Skeletal muscle cell (primary cell): ENCODE data around the gene GTF2IRD1.
"Not testable (repeated sequence)": the region's sequence is repeated elsewhere in the genome, so short reads cannot be mapped to it uniquely, and the experiment has no call there.

Experiments used
- DNase-seq: peaks from one replicate; pipeline ENCODE4 v3.0.0-alpha.2; 2010; ENCODE audit warnings: low read depth
- H3K4me3 ChIP-seq: 2 replicates; pipeline ENCODE4 v1.5.1; 2011; ENCODE audit warnings: low read depth, mild to moderate bottlenecking, control low read depth, low read length, moderate library complexity

Gene GTF2IRD1

DNA sequence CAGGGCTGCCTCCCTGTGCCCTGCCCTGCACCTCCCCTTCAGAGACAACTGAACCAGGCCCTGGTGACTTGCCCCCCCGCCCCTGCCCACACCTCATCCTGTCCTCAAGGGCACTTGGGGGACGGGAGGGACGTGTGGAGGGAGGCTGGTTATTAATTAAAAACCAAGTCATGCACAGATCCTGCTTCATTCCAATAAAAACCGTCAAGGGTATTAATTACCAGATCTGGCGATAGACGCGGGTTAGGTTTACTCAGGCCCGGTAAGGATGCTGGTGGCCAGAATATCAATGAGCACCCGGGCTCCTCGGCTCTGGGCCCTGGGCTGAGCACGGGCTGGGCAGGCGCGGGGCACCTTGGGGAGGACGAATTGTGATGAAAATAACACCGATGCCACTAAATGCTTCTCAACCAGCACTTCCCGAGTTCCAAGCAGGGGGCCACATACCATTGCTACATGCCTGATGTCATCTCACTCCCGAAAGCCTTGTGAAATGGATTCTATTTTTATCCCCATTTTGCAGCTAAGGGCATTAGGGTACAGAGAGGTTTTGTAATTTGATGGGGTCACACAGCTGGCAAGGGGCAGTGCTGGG is 24.5 kb upstream of the GTF2IRD1 start:
- H3K4me3 ChIP-seq = no peak overlapping the region
- peak; percentile 67 for DNase-seq

DNA sequence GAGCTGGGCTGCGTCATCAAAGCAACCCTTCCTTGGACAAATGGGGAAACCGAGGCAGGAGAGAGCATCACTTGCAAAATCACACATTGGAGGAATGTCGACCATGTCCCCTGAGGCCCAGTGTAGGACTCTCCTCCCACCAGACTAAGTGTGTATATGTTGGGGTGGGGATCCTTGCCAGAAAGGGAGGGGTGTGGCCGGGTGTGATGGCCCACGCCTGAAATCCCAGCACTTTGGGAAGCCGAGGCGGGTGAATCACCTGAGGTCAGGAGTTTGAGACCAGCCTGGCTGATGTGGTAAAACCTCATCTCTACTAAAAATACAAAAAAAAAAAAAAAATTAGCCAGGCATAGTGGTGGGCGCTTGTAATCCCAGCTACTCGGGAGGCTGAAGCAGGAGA is 23.3 kb upstream of the GTF2IRD1 start:
- H3K4me3 ChIP-seq, DNase-seq: not testable (repeated sequence)

DNA sequence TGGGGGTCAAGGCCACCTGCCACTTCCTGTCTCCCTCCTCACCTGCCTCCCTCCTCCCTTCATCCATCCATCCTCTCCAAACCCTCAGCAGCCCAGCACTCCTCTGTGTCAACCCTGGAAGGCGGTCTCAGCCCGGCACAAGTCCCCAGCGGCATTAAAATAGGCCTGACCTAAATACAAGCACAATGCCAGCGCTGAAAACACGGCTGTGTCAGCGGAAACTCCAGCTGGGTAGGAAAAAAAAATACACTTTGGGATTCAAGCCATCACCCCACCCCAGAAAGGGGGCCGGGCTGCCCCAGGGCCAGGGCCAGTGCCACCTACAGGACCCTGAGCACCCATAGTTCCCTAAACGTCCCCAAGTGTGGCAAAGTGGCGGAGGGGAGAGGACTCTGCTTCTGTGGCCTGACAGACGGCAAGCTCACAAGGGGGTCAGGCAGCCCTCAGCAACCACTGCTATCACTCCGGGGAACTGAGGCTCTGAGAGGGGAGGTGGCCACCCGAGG is 22.7 kb upstream of the GTF2IRD1 start:
- no peak overlapping the region for H3K4me3 ChIP-seq
- DNase-seq = no peak

DNA sequence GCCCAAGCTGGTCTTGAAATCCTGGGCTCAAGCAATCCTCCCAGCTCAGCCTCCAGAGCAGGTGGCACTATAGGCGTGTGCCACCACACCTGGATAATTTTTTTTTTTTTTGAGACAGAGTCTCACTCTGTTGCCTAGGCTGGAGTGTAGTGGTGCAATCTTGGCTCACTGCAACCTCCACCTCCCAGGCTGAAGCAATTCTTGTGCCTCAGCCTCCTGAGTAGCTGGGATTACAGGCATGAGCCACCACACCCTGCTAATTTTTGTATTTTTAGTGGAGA is 16.5 kb upstream of the GTF2IRD1 start:
- not testable (repeated sequence) for DNase-seq

DNA sequence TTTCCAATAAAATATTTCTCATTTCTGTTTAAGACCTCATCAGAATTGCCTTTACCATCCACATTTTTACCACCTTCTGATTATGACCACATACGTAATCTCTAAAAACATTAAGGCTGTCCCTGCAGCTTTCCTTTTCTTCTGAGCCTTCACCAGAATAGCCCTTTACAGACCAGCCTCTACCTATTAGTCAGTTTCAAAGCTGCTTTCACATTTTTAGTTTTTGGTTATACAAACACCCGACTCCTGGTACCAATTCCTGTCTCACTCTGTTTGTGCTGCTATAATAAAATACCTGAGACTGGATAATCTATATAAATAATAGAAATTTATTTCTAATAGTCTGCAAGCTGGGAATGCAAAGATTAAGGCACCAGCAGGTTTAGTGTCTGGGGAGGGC is 15.4 kb upstream of the GTF2IRD1 start:
- no peak for DNase-seq
- H3K4me3 ChIP-seq = no peak overlapping the region

More for the DNA sequence above, 16.5 kb upstream of the GTF2IRD1 start:
- H3K4me3 ChIP-seq = not testable (repeated sequence)

DNA sequence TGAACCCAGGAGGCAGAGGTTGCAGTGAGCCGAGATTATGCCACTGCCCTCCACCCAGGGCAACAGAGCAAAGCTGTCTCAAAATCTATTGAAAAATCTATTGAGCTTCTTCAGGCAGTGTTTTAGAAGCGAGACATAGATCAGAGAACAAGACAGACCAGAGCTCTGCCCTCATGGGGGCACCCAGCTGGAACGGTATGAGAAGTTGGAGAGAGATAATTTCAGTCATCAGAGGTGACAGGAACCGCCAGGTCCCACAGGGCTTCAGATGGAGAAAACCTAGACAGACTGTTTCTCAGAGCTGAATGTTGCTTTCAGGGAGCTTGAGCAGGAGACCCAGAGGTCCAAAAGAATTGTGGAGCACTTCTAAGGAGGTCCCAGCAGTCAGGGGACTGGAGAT is 14.2 kb upstream of the GTF2IRD1 start:
- no peak overlapping the region for H3K4me3 ChIP-seq
- no peak for DNase-seq

DNA sequence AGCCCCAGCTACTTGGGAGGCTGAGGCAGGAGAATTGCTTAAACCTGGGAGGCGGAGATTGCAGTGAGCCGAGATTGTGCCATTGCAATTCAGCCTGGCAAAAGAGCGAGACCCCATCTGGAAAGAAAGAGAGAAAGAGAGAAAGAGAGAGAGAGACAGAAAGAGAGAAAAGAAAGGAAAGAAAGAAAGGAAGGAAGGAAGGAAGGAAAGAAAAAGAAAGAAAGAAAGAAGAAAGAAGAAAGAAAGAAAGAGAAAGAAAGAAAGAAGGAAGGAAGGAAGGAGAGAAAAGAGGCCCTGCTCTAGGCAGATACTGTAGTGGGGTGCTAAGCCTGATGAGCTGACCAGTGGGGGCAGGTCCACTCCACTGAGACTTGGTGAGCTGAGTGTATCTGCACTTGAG is 13.6 kb upstream of the GTF2IRD1 start:
- H3K4me3 ChIP-seq, DNase-seq: not testable (repeated sequence)

DNA sequence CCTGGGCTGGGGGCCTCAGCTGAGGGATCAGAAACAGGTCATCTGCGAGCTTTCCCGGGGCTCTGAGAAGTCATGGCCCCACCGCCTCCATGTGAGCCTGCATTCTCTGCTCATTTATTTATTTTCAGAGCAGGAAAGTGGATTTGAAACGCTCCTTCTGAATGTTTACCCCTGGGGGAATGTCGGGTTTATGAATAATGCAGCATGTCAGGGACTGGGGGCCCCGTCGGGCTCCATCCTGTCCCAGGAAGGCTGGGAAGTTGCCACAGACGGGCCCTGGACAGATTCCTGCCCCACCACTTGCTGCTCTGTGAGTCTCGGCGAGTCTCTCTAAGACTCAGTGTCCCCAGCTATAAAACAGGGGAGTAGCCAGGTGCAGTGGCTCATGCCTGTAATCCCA is 11.9 kb upstream of the GTF2IRD1 start:
- DNase-seq = no peak
- no peak overlapping the region for H3K4me3 ChIP-seq

DNA sequence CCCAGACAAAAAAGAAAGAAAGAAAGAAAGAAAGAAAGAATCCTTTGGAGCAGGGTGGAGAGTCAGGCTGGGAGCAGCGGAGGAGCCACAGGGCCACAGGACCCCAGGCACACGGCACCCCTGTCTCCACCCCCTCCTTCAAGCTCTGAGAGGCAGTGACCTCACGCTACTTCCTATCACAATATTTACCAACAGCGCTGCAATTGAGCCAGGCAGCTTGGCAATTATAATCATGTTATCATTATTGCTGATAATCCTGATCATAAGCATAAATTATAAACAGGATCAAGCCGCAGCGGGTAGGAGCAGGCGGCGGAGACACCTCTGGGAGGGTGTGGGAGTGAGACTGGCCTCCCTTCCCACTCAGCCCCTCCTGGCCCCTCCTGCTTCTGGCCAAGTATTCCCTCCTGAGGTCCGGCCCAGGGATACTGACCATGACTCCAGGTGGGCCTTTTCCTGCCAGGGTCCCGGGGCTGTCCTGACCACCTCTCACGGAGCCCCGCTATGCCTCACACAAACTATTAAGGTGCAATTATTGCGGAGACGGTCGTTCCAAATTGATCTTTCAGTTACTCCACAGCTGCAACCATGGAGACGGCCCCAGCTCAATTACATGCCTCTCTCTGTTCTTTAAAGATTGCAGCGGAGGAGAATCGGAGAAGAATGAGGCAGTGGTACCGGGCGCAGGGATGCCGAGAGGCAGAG is 10.0 kb upstream of the GTF2IRD1 start:
- DNase-seq = no peak
- H3K4me3 ChIP-seq = no peak overlapping the region

DNA sequence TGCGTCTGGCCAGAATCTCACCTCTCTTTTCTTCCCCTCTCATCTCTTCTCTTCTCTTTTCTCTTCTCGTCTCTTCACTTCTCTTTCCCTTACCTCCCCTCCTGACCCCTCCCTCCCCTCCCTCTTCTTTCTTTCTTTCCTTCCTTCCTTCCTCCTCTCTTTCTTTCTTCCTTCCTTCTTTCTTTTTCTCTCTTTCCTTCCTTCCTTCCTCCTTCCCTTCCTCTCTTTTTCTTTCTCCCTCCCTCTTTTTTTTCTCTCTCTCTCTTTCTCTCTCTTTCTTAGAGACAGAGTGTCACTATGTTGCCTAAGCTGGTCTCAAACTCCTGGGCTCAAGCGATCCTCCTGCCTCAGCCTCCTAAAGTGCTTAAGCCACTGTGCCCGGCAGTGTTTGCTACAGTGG is 4.6 kb upstream of the GTF2IRD1 start:
- no peak for DNase-seq
- no peak overlapping the region for H3K4me3 ChIP-seq

DNA sequence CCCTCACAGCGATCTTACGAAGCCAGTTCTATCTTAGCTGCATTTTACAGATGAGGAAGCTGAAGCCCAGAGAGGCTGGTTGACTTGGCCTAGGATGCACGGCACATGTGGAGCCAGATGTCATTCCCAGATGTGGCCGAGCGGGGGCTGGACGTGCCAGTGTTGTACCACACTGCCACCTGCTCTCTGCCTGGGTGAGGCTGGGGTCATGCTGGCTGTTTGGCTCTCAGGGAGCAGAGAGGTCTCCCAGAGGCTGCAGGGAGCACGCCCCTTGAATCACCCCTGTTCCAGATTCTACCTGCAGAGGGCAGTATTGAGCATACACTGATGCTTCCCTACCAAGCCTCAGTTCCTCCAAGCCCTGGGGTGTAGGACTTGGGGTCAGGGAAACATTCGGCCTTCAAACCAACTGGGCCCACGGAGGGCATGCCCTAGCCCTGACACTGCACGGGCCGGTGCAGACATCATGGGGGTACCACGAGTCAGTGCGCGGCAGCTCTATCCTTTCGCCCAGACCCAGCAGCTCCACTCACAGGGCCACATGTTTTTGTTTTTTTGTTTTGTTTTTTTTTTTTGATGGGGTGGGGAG is 3.8 kb upstream of the GTF2IRD1 start:
- H3K4me3 ChIP-seq = no peak overlapping the region
- DNase-seq = no peak

DNA sequence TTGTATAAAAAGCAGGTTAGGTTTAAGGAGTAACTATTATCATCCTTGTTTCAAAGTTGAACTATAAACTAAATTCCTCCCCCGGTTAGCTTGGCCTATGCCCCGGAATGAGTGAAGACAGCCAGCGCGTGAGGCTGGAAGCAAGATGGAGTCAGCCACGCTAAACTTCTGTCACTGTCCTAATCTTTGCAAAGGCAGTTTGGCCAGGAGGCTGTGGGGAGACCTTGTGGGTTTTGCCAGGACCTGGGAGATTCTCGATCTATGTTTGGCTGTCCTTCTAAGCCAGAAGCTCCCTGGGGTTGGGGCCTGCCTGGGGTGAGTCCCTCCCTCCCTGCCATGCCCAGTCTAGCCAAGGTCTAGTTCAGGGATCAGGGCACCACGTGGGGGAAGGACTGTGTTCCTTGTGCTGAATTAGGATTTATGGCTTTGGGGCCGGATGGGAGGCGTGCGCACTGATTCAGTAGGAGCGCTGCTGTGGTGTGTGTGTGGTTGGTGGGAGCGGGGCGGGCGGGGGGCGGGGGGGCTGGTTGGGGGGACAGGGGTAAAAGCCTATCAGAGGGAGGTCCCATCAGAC is 871 bp upstream of the GTF2IRD1 start:
- peak overlapping the region; percentile 71 for H3K4me3 ChIP-seq
- peak; percentile 43 for DNase-seq

DNA sequence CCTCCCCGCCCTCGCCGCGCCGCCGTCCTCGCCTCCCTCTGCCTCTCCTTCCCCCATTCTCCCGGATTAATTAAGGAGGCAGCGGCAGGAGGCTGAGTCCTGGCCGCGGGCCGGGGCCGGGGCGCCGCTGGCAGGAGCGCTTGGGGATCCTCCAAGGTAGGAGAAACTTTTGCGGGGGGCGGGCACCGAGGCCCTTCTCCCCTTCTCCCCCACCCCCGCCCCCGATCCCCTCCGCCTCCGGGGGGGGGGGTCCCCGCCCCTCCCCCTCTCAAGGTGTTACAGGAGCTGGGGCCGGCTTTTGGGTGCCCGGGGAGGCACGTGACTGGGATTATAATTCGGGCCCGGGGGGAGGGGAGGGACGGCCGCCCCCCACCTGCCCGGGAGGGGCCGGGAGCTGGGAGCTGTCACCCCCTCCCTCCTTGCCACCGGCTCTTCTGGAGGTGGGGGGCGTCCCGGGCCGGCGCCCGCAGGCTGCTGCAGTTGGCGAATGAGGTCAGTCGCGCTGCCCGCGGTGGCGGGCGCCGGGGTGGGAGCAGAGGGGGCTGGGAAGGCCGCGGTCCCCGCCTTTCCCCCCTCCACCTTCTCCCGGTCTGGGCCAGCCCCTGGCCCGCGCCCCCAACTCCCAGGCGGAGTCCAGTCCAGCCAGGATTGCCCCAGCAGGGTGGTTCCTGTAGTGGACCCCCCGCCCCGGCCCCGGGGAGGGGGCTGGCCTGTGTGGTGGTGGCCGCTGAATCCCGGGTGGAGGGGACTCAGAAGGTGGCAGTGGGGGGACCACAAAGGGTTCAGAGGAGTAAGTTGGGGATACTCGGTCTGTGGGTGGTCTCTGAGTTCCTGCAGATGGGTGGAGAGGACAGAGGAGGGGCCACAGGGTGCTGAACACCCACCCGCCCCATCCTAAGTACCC is 567 bp downstream of the GTF2IRD1 start:
- peak overlapping the region; percentile 71 for H3K4me3 ChIP-seq
- no peak for DNase-seq

DNA sequence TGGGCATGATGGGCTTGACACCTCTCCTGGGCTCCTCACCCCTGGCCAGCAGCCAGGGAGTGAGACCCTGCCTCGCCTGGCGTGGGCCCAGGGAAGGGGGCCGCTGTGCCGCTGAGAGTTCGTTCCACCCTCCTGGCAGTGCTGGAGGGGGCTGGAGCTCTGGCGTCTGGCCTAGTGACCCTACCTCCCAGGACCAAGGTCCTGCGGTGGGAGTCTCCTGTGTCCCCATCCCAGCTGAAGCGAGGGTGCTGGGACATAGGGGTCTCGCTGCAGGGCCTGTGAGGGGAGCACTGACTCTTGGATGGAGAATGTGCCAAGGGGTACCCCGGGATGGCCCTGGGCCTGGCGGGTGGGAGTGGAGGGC is 1.2 kb downstream of the GTF2IRD1 start:
- H3K4me3 ChIP-seq = peak overlapping the region; percentile 71
- DNase-seq = no peak

DNA sequence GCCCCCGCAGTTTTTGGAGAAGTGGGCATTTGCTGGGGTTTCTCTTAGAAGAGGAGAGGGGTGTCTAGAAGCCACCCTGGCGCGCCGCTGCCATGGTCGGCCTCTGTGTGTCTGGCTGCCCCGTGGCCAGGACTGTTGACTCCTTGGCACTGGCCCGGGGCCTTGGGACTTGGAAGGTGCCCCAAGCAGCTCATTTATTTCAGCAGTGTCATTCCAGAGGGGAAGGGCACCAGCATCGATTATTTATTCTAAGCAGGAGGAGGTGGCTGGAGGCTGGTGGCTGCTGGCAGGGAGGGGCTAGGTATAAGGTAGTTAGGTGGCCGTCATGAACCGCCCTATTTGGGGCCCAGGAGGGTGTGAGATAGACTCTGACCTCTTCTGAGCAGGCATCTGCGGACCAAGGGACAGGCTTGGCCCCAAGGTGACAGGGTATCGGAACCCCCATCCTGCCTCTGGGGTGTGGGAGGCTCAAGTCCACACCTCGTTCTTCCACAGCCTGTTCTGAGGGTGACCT is 1.6 kb downstream of the GTF2IRD1 start:
- no peak for DNase-seq
- H3K4me3 ChIP-seq = peak overlapping the region; percentile 71

DNA sequence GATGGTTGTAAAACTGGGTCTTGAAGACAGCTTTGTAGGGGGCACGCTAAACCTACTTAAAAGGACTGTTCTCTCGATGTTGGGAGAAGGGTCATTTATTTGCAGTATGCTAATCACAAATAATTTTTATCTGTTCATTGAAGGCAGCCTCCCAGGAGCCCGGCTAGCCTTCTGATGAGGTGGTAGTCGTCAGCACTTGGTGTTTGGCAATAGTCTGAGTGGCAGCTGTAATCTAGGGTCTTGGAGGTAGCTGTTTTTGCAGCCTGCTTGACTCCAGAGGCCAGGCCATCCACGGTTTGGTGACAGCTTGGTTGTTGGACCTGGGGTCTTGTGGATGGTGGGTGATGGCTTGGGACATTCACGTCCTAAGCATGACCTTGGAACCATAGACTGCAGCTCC is 2.2 kb downstream of the GTF2IRD1 start:
- peak overlapping the region; percentile 71 for H3K4me3 ChIP-seq
- no peak for DNase-seq

DNA sequence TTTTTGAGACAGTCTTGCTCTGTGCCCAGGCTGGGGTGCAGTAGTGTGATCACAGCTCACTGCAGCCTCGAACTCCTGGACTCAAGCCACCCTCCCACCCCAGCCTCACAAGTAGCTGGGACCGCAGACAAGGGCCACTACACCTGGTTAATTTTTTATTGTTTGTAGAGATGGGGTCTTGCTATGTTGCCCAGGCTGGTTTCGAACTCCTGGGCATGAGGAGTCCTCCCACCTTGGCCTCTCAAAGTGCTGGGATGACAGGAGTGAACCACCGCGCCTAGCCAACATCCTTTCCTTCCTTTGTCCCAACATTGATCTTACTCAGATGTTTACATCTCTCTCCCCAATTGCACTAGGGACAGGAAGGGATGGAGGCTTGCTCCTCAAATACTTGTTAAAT is 3.3 kb downstream of the GTF2IRD1 start:
- H3K4me3 ChIP-seq = no peak overlapping the region
- DNase-seq = no peak

DNA sequence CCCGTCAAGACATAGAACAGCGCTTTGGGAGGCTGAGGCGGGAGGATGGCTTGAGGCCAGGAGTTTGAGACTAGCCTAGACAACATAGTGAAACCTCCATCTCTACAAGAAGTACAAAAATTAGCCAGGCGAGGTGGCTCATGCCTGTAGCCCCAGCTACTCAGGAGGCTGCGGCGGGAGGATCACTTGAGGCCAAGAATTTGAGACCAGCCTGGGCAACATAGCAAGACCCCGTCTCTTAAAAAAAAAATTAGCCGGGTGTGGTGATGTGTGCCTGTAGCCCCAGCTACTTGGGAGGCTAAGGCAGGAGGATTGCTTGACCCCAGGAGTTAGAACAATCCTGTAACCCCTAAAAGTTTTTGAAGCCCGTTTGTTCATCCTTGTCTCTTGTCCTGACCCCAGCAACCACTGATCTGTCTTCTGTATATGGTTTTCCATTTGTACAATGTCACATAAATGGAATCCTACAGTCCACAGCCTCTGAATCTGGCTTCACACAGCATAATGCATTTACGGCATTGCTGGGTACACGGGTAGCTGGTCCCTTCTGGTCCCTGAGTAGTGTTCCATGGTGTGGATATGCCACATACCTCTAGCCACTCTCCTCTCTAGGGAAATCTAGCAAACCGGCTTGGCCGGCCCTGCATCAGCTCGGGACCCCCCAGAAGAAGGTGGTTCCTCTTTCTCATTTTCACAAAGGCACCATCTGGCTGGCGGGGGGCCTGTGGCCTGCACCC is 8.4 kb downstream of the GTF2IRD1 start:
- no peak overlapping the region for H3K4me3 ChIP-seq
- no peak for DNase-seq

DNA sequence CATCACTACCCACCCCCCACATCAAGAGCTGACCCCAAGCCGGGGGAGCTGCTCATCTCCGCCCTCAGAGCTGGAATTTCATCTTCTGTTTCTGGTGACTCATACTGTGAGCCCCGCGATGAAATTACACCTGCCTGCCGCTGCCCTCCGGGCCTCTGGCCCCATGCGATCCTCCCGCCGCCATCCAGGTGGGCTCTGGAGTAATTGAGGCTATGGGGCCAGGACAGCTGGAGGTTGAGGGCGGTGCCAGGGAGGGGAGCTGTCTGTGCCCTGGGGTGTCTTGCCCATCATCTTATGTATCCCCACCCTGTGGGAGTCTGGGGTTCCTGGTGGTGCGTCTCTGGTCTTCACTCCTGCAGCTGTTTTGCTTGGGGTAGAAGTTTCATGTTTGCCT is 9.0 kb downstream of the GTF2IRD1 start:
- no peak for DNase-seq
- no peak overlapping the region for H3K4me3 ChIP-seq
